HEK293T (cell line): ENCODE results near the gene RASA1.

Experiments used
- ARNT ChIP-seq: fragments of 450-650 bp; IDR thresholded peaks from 2 replicates; pipeline ENCODE4 v1.6.1; 2017; ENCODE audit warnings: mild to moderate bottlenecking
- BHLHE40 ChIP-seq: fragments of 450-650 bp; IDR thresholded peaks from 2 replicates; pipeline ENCODE4 v1.6.1; 2016; ENCODE audit warnings: mild to moderate bottlenecking, moderate library complexity, borderline replicate concordance
- CTBP1 ChIP-seq: fragments of 450-650 bp; IDR thresholded peaks from 2 replicates; pipeline ENCODE4 v1.6.1; 2016; ENCODE audit warnings: borderline replicate concordance
- FOXA1 ChIP-seq: fragments of 450-650 bp; IDR thresholded peaks from 2 replicates; pipeline ENCODE4 v1.6.1; 2016; ENCODE audit warnings: mild to moderate bottlenecking
- FOXK2 ChIP-seq: fragments of 450-650 bp; IDR thresholded peaks from 2 replicates; pipeline ENCODE4 v1.6.1; 2016; ENCODE audit warnings: mild to moderate bottlenecking
- FOXM1 ChIP-seq: fragments of 450-650 bp; IDR thresholded peaks from 2 replicates; pipeline ENCODE4 v1.6.1; 2017; ENCODE audit warnings: mild to moderate bottlenecking, borderline replicate concordance
- HDGF ChIP-seq: fragments of 450-650 bp; IDR thresholded peaks from 2 replicates; pipeline ENCODE4 v1.6.1; 2017; ENCODE audit warnings: antibody characterized with exemption, borderline replicate concordance
- NFRKB ChIP-seq: fragments of 450-650 bp; IDR thresholded peaks from 2 replicates; pipeline ENCODE4 v1.6.1; 2016; ENCODE audit warnings: mild to moderate bottlenecking, moderate library complexity
- SP1 ChIP-seq: fragments of 450-650 bp; IDR thresholded peaks from 2 replicates; pipeline ENCODE4 v1.6.1; 2017
- SUZ12 ChIP-seq: fragments of 450-650 bp; IDR thresholded peaks from 2 replicates; pipeline ENCODE4 v1.6.1; 2016; ENCODE audit warnings: mild to moderate bottlenecking
- TARDBP ChIP-seq: fragments of 450-650 bp; IDR thresholded peaks from 2 replicates; pipeline ENCODE4 v1.6.1; 2016

- TF ChIP-seq CTBP1, result no peak
- TF ChIP-seq HDGF, result no peak
- TF ChIP-seq NFRKB, result no peak
- no peak for TF ChIP-seq FOXA1
- no peak for TF ChIP-seq TARDBP
- TF ChIP-seq FOXK2, result no peak
- no peak for TF ChIP-seq SP1
- no peak for TF ChIP-seq FOXM1
- TF ChIP-seq ARNT, result no peak
- TF ChIP-seq BHLHE40, result no peak
- no peak for TF ChIP-seq SUZ12
Measured at GRCh38 chr5:87368601-87369000, 100.9 kb downstream of the RASA1 start.
